MCF 10A (cell line): ENCODE results near the gene APC2. TPM values are rescaled to one million over a fixed set of nuclear protein-coding genes. Genes with fewer than 3 reads are reported as not detected.

Experiments used
- Bru-seq: library from RNA; stranded (reverse); fragments of 400-500 nt; gene quantifications from one replicate; lab custom pipeline; 2021; lab: Mats Ljungman, UMichigan
- BruChase-seq, 2 experiments: library from RNA; stranded (reverse); fragments of 400-500 nt; gene quantifications; one replicate each; lab custom pipeline; 2021; lab: Mats Ljungman, UMichigan
- BruUV-seq: library from RNA; stranded (reverse); fragments of 400-500 nt; replicated peaks from 2 replicates; lab custom pipeline; 2021; lab: Mats Ljungman, UMichigan
- CTCF ChIA-PET: fragments of 300-600 bp; sonication (Branson Sonifier 250); formaldehyde crosslinking; extraction: SDS; loops from one replicate; lab custom pipeline; 2021; ENCODE audit warnings: antibody characterized with exemption, inconsistent platforms; lab: Yijun Ruan, JAX
- POLR2A ChIA-PET: fragments of 300-600, 350-650 bp; sonication (Branson Sonifier 250); formaldehyde crosslinking; extraction: SDS; loops from one replicate; lab custom pipeline; 2020; ENCODE audit warnings: antibody characterized with exemption, inconsistent platforms; lab: Yijun Ruan, JAX
- DNase-seq: peaks from one replicate; pipeline ENCODE4 v3.0.0-alpha.2; 2018; ENCODE audit not compliant: unreplicated experiment
- H3K27ac Mint-ChIP-seq: one replicate; pipeline ENCODE4 v1.8.0; 2022; ENCODE audit warnings: mild to moderate bottlenecking, low read depth, mixed read lengths; ENCODE audit not compliant: unreplicated experiment
- H3K27me3 Mint-ChIP-seq: one replicate; pipeline ENCODE4 v1.8.0; 2022; ENCODE audit warnings: mixed read lengths; ENCODE audit not compliant: insufficient read depth, unreplicated experiment
- H3K36me3 Mint-ChIP-seq: one replicate; pipeline ENCODE4 v1.8.0; 2022; ENCODE audit warnings: mild to moderate bottlenecking, moderate library complexity, mixed read lengths; ENCODE audit not compliant: insufficient read depth, unreplicated experiment
- H3K4me1 Mint-ChIP-seq: one replicate; pipeline ENCODE4 v1.8.0; 2022; ENCODE audit warnings: mixed read lengths; ENCODE audit not compliant: insufficient read depth, unreplicated experiment
- H3K4me3 Mint-ChIP-seq: one replicate; pipeline ENCODE4 v1.8.0; 2022; ENCODE audit warnings: mild to moderate bottlenecking, moderate library complexity, mixed read lengths; ENCODE audit not compliant: unreplicated experiment
- H3K9me3 Mint-ChIP-seq: one replicate; pipeline ENCODE4 v1.8.0; 2022; ENCODE audit warnings: mixed read lengths; ENCODE audit not compliant: unreplicated experiment
- intact Hi-C: fragments of 100-400 bp; cut with micrococcal nuclease; formaldehyde crosslinking; loops from 2 replicates; pipeline ENCODE4 v1.14.1; 2022
- long read RNA-seq: library from polyadenylated mRNA; stranded (forward); transcript quantifications from one replicate; pipeline ENCODE4 v2.0.0, GENCODE V29; 2022
- total RNA-seq: library from RNA; stranded (reverse); gene quantifications from 2 replicates; pipeline ENCODE4 v1.2.3, GENCODE V29; 2022
- TF ChIP-seq, protein P1 (sequence below): fragments of 200-600 bp; IDR thresholded peaks from one replicate; pipeline ENCODE4 v1.8.0; 2022; ENCODE audit warnings: antibody characterized with exemption, mild to moderate bottlenecking; ENCODE audit not compliant: unreplicated experiment

Gene APC2, protein sequence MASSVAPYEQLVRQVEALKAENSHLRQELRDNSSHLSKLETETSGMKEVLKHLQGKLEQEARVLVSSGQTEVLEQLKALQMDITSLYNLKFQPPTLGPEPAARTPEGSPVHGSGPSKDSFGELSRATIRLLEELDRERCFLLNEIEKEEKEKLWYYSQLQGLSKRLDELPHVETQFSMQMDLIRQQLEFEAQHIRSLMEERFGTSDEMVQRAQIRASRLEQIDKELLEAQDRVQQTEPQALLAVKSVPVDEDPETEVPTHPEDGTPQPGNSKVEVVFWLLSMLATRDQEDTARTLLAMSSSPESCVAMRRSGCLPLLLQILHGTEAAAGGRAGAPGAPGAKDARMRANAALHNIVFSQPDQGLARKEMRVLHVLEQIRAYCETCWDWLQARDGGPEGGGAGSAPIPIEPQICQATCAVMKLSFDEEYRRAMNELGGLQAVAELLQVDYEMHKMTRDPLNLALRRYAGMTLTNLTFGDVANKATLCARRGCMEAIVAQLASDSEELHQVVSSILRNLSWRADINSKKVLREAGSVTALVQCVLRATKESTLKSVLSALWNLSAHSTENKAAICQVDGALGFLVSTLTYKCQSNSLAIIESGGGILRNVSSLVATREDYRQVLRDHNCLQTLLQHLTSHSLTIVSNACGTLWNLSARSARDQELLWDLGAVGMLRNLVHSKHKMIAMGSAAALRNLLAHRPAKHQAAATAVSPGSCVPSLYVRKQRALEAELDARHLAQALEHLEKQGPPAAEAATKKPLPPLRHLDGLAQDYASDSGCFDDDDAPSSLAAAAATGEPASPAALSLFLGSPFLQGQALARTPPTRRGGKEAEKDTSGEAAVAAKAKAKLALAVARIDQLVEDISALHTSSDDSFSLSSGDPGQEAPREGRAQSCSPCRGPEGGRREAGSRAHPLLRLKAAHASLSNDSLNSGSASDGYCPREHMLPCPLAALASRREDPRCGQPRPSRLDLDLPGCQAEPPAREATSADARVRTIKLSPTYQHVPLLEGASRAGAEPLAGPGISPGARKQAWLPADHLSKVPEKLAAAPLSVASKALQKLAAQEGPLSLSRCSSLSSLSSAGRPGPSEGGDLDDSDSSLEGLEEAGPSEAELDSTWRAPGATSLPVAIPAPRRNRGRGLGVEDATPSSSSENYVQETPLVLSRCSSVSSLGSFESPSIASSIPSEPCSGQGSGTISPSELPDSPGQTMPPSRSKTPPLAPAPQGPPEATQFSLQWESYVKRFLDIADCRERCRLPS (N-terminal part only)
- total RNA-seq (0.15 and 0.23 TPM in 2 replicates), Bru-seq, nascent RNA (percentile 10 among the genes with signal in this experiment), BruChase-seq, experiment 1, labeled RNA remaining after a 6-hour chase (percentile 15 among the genes with signal in this experiment), BruChase-seq, experiment 2, labeled RNA remaining after a 2-hour chase (not detected)
- long read RNA-seq, result 0 reads

DNA sequence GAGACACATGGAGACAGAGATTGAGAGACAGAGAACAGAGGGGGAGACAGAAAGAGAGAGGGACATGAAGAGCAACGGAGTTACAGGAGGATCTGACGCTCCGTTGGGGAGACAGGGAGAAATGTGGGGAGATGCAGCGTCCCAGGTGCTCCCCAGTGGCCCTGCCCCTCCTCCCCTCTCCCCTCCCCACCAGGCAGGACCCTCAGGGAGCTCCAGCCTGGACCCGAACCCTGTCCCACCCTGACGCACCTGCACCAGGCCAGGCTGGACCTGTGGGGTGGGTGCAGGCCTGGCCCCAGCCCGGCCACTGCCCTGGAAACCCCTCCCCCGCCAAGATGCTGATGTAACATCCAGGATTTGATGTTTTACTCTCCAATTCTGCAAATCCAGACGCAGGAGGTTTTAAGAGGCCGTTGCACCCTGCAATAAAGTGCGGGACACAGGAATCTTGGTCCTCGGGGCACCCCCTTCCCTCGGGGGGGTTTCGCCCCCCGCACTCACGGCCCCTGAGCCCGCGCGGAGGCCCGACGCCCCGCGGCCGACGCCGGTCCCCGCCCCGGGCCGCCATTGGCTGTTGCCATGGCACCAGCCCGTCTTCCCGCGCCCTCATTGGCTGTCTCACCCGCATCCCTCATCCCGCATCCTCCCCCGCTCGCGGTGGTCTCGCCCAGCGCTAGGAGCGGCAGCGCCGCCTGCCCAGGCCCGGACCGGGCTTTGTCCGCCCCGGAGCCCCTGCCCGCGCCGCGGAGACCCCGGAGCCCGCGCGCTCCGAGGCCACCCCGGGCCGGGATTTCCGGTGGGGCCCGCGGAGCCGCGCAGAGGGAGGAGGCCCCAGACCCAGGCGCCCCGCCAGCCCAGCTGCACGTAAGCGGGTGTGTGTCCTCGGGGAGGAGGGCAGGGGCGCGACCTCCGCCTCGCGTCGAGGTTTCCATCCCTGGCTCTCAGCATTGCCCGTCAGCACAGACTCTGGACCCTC is at the start of gene APC2:
Gene APC2, plus strand, starts transcription at position 655 of the 976 bp plus-strand sequence. CDS start 2,881 bp downstream, outside the sequence.
- H3K4me1 Mint-ChIP-seq, result no peaks in the 10 kb centered on the region
- H3K27ac Mint-ChIP-seq, result no peak within 1 kb of the TSS
- no peak within 1 kb of the TSS for H3K4me3 Mint-ChIP-seq
- intact Hi-C loops, result no loop called here
- POLR2A ChIA-PET, result interaction anchor here (1.2 kb wide), 1 partner anchor 8 kb away, joined by 4 read pairs; no protein-coding TSS in a partner anchor
- peaks cover 10% of the 10 kb centered on the region for H3K36me3 Mint-ChIP-seq
- CTCF ChIA-PET, result no interaction called here
- no peak for DNase-seq
- BruUV-seq, result no TSS peak
- peaks cover 43% of the 10 kb centered on the region for H3K27me3 Mint-ChIP-seq
- H3K9me3 Mint-ChIP-seq, result no peaks in the 10 kb centered on the region
- TF ChIP-seq, protein P1, sequence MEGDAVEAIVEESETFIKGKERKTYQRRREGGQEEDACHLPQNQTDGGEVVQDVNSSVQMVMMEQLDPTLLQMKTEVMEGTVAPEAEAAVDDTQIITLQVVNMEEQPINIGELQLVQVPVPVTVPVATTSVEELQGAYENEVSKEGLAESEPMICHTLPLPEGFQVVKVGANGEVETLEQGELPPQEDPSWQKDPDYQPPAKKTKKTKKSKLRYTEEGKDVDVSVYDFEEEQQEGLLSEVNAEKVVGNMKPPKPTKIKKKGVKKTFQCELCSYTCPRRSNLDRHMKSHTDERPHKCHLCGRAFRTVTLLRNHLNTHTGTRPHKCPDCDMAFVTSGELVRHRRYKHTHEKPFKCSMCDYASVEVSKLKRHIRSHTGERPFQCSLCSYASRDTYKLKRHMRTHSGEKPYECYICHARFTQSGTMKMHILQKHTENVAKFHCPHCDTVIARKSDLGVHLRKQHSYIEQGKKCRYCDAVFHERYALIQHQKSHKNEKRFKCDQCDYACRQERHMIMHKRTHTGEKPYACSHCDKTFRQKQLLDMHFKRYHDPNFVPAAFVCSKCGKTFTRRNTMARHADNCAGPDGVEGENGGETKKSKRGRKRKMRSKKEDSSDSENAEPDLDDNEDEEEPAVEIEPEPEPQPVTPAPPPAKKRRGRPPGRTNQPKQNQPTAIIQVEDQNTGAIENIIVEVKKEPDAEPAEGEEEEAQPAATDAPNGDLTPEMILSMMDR, result no peak

DNA sequence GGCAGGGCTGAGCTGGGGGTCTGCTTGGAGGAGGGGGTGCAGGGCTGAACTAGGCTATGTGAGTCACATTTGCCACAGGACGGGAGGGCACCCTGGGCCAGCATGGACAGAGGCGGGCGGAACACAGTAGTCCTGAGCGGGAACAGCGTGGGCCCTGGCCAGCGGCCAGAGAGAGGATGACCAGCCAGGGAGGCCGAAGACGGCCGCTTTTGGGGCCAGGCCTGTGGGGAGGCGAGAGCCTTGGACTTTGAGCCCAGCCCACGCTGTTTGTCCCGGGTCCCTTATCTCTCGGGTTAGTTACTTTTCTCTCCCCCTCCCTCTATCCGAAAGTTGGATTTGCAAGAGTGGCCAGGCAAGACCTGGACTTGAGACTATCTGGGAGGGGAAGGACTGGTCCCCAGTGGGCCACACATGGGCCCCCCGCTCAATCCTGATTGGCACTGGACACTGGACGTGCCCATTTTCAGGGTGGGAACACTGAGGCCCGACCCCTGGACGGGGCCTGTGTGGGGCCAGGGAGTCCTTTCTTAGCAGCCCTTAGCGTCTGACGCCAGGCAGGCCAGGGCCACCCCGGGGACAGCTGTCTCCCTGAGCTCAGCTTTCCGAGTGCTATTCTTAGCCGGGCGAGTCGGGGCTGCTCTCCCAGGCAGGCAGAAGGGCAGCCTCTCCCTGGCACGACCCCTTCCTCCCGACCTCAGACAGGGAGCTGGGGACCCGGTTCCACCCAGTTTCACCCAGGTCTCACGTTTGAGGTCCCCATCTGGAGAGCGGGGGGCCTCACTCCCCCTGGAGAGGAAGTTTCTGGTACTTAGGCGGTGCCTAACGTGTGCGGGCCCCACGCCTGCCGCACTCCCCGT is 49.4 kb upstream of the APC2 start:
- ChIA-PET CTCF (no interaction called here), POLR2A (interaction anchor here (0.9 kb wide), 1 partner anchor 16 kb away, joined by 3 read pairs; no protein-coding TSS in a partner anchor)
- DNase-seq, result peak; percentile 35
- intact Hi-C loops, result no loop called here
- TF ChIP-seq, protein P1, result no peak
- Mint-ChIP-seq H3K4me1 (peaks cover 11% of the 10 kb centered on the region), H3K36me3 (no peaks in the 10 kb centered on the region), H3K9me3 (no peaks in the 10 kb centered on the region), H3K27ac (no peak overlapping the region), H3K27me3 (no peaks in the 10 kb centered on the region), H3K4me3 (peak overlapping the region; percentile 21)
- BruUV-seq, result no TSS peak
